GM18909 (cell line): ENCODE measurements around the gene TSC22D3.

ENCODE experiments used
- ATAC-seq: cut with Tn5 transposase; IDR thresholded peaks from one replicate; pipeline ENCODE4 v1.9.1; 2021; ENCODE audit warnings: mild to moderate bottlenecking; ENCODE audit not compliant: unreplicated experiment, poor library complexity

The TSC22D3 gene

GRCh38 chrX:107763647-107764046 is 11.9 kb downstream of the TSC22D3 start:
- ATAC-seq, result no peak

GRCh38 chrX:107760304-107761077 is 15.1 kb downstream of the TSC22D3 start:
- no peak for ATAC-seq

GRCh38 chrX:107758231-107758766 is 17.3 kb downstream of the TSC22D3 start:
- no peak for ATAC-seq

GRCh38 chrX:107755721-107756120 is 19.9 kb downstream of the TSC22D3 start:
- no peak for ATAC-seq

GRCh38 chrX:107753187-107753586 is 22.4 kb downstream of the TSC22D3 start:
- ATAC-seq, result no peak

- ATAC-seq, result no peak
Observed at GRCh38 chrX:107752714-107753113, 22.9 kb downstream of the TSC22D3 start.

GRCh38 chrX:107752043-107752442 is 23.5 kb downstream of the TSC22D3 start:
- ATAC-seq, result no peak

GRCh38 chrX:107750861-107751445 is 24.6 kb downstream of the TSC22D3 start:
- ATAC-seq, result no peak

- no peak for ATAC-seq
Observed at GRCh38 chrX:107750263-107750662, 25.3 kb downstream of the TSC22D3 start.

GRCh38 chrX:107748506-107748905 is 27.1 kb downstream of the TSC22D3 start:
- no peak for ATAC-seq

- ATAC-seq, result no peak
Observed at GRCh38 chrX:107747596-107748161, 27.9 kb downstream of the TSC22D3 start.

GRCh38 chrX:107744868-107745267 is 30.7 kb downstream of the TSC22D3 start:
- no peak for ATAC-seq

- no peak for ATAC-seq
Observed at GRCh38 chrX:107743995-107744394, 31.6 kb downstream of the TSC22D3 start.

GRCh38 chrX:107742700-107743191 is 32.8 kb downstream of the TSC22D3 start:
- ATAC-seq, result no peak

- ATAC-seq, result peak; percentile 33
Observed at GRCh38 chrX:107741404-107741790, 34.2 kb downstream of the TSC22D3 start.

GRCh38 chrX:107739541-107739940 is 36.0 kb downstream of the TSC22D3 start:
- ATAC-seq, result no peak

- no peak for ATAC-seq
Observed at GRCh38 chrX:107738768-107739167, 36.8 kb downstream of the TSC22D3 start.

- ATAC-seq, result no peak
Observed at GRCh38 chrX:107738272-107738671, 37.3 kb downstream of the TSC22D3 start.

- no peak for ATAC-seq
Observed at GRCh38 chrX:107736781-107737531, 38.6 kb downstream of the TSC22D3 start.

GRCh38 chrX:107734646-107735045 is 40.9 kb downstream of the TSC22D3 start:
- ATAC-seq, result no peak

- ATAC-seq, result no peak
Observed at GRCh38 chrX:107733686-107734085, 41.9 kb downstream of the TSC22D3 start.
